Mucosa of descending colon (tissue), 3 donors: ENCODE results near the gene ZFP62. TPM values are rescaled to one million over a fixed set of nuclear protein-coding genes. Genes with fewer than 3 reads are reported as not detected.
"Not testable (repeated sequence)": the region's sequence is repeated elsewhere in the genome, so short reads cannot be mapped to it uniquely, and the experiment has no call there.

Source experiments
- ATAC-seq: fragments of 200-7000 bp; cut with Tn5 transposase; one replicate; pipeline ENCODE4 v1.9.1; 2020; ENCODE audit warnings: mild to moderate bottlenecking, moderate library complexity
- DNase-seq, 3 donors: peaks; one replicate each; pipeline ENCODE4 v3.0.0-alpha.2; 2020
- H3K36me3 ChIP-seq: fragments of 200-600 bp; one replicate; pipeline ENCODE4 v1.8.0; 2021; ENCODE audit warnings: low read depth, mild to moderate bottlenecking
- H3K4me1 ChIP-seq: fragments of 200-600 bp; one replicate; pipeline ENCODE4 v1.8.0; 2021; ENCODE audit warnings: low read depth, mild to moderate bottlenecking
- H3K4me3 ChIP-seq: fragments of 200-600 bp; one replicate; pipeline ENCODE4 v1.8.0; 2021; ENCODE audit warnings: mild to moderate bottlenecking
- H3K9me3 ChIP-seq: fragments of 200-600 bp; one replicate; pipeline ENCODE4 v1.8.0; 2021; ENCODE audit warnings: mild to moderate bottlenecking
- CTCF ChIP-seq: fragments of 200-600 bp; IDR thresholded peaks from one replicate; pipeline ENCODE4 v1.8.0; 2022; ENCODE audit warnings: antibody characterized with exemption, mild to moderate bottlenecking
- intact Hi-C, 2 donors: fragments of 100-400 bp; cut with DNase I in 1 of 2; cut with micrococcal nuclease in 1 of 2; formaldehyde crosslinking; loops; one replicate each; pipeline versions ENCODE4 v1.11.0 to v1.11.1; 2022; cut with DNase I, micrococcal nuclease
- total RNA-seq, 3 donors: library from RNA; stranded (reverse); fragmentation: NEBNext Ultra II Directional in 2 of 3; extraction: Animal tissue kit (Norgen Biotek cat#: 25700) in 2 of 3; gene quantifications; one replicate each; pipeline versions ENCODE4 v1.2.1 to v1.2.4, GENCODE V29; 2021 to 2023
- donor health status: DM: no; HTN: no; CAD: no; lungs with moderate emphysema.
- donor health status: DM: no; HTN: no; CAD: no.
- donor health status: DM: no; HTN: yes; CAD: no.

Gene ZFP62
- total RNA-seq, 3 donors from 2014 or later = 37.3 to 41.5 (median 40.2) TPM

- no peak for TF ChIP-seq CTCF
- DNase-seq = no peak
- Histone ChIP-seq H3K4me1 (peaks cover 3% of the 10 kb centered on the region), H3K36me3 (no peaks in the 10 kb centered on the region), H3K4me3 (no peak overlapping the region), H3K9me3 (no peaks in the 10 kb centered on the region)
- ATAC-seq = no peak
- intact Hi-C loops = no loop called here
Observed at GRCh38 chr5:180908400-180908799, 47.3 kb upstream of the ZFP62 start.

DNA sequence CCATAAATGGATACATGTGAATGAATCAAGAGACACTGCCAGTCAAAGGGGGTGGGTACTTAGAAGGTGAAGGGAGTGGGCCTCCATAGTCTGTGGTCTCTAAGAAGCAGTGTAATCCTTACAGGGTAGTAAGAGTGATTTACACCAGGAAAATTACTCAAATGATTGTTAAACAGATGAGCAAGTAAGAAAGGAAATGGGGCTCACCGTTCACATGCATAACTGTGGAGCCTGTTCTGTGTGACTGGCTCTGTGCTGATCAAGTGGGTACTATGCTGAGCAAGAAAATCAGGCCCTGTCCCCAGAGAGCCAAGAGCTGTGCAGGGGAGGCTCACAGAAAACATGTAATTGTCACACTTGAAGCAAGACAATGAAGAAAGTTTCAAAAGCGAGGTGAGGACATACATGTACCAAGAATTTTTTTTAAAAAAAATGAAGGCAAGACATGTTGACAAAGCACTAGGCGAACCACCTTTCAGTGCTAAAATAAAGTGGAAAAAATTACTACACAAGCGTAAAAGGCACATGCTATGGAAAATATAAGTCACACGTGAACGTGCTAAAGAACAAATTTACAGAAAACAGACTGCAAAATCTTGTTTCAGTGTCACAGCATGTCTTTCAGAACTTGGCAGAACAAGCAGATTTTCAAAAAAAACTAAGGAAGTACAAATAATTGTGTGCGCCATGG is 40.4 kb upstream of the ZFP62 start:
- H3K4me1 ChIP-seq = no peaks in the 10 kb centered on the region
- H3K9me3 ChIP-seq = no peaks in the 10 kb centered on the region
- no peak overlapping the region for H3K4me3 ChIP-seq
- TF ChIP-seq CTCF = no peak
- ATAC-seq (no peak), DNase-seq (no peak)
- intact Hi-C loops = no loop called here
- no peaks in the 10 kb centered on the region for H3K36me3 ChIP-seq

DNA sequence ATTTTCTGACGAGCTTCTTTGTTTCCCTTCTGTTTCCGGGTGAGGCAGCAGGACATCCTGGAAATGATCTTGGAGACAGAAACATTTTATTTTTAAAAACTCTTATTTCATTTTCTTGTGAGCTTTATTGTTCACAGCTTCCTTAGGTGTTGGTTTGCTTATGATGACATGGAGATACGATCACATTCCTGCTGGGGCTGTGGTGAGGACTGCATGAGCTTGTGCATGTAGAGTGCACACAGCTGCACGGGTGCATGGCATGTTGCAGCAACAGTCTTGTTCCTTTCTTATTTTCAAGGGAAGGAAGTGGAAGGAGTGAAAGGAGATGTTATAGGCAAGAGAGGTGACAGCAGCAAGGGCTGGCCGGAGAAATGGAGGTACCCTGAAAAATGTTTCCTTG is 39.1 kb upstream of the ZFP62 start:
- no peaks in the 10 kb centered on the region for H3K9me3 ChIP-seq
- H3K36me3 ChIP-seq = no peaks in the 10 kb centered on the region
- intact Hi-C loops = no loop called here
- H3K4me3 ChIP-seq = no peak overlapping the region
- ATAC-seq = no peak
- H3K4me1 ChIP-seq = no peaks in the 10 kb centered on the region
- no peak for DNase-seq
- no peak for TF ChIP-seq CTCF

GRCh38 chr5:180898621-180899246 is 37.7 kb upstream of the ZFP62 start, which contains the start of gene BTNL8:
Gene BTNL8 (plus strand): TSS chr5:180899159. CDS start chr5:180899311, 152 bp downstream.
- intact Hi-C loops = no loop called here
- Histone ChIP-seq H3K9me3 (no peaks in the 10 kb centered on the region), H3K4me3 (no peak within 1 kb of the TSS), H3K4me1 (no peaks in the 10 kb centered on the region), H3K36me3 (no peaks in the 10 kb centered on the region)
- ATAC-seq = peak; percentile 99
- TF ChIP-seq CTCF = no peak
- DNase-seq = peak; percentile 50 to 81 (median 67)

DNA sequence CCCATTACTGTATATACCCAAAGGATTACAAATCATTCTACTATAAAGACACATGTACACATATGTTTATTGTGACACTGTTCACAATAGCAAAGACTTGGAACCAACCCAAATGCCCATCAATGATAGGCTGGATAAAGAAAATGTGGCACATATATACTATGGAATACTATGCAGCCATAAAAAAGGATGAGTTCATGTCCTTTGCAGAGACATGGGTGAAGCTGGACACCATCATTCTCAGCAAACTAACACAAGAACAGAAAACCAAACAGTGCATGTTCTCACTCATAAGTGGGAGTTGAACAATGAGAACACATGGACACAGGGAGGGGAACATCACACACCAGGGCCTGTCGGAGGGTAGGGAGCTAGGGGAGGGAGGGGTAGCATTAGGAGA is 34.3 kb upstream of the ZFP62 start:
- H3K4me1 ChIP-seq, H3K36me3 ChIP-seq, intact Hi-C loops, DNase-seq, ATAC-seq, H3K4me3 ChIP-seq, H3K9me3 ChIP-seq: not testable (repeated sequence)

- TF ChIP-seq CTCF = no peak
- DNase-seq (no peak), ATAC-seq (peak; percentile 27)
- Histone ChIP-seq H3K4me1 (peaks cover 7% of the 10 kb centered on the region), H3K4me3 (no peak overlapping the region), H3K9me3 (no peaks in the 10 kb centered on the region), H3K36me3 (no peaks in the 10 kb centered on the region)
- intact Hi-C loops = no loop called here
Observed at GRCh38 chr5:180889381-180889780, 28.3 kb upstream of the ZFP62 start.

DNA sequence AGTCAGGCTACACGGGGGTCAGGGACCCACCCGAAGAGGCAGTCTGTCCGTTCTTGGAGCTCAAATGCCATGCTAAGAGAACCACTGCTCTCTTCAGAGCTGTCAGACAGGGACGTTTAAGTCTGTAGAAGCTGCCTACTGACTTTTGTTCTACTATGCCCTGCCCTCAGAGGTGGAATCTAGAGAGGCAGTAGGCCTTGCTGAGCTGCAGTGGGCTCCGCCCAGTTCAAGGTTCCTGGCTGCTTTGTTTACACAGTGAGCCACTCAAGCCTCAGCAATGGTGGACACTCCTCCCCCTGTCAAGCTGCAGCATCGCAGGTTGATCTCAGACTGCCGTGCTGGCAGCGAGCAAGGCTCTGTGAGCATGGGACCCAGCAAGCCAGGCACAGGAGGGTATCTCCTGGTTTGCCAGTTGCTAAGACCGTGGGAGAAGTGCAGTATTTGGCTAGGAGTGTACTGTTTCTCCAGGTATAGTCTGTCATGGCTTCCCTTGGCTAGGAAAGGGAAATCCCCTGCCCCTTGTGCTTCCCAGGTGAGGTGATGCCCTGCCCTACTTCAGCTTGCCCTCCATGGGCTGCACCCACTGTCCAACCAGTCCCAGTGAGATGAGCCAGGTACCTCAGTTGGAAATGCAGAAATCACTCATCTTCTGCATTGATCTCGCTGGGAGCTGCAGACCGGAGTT is 24.9 kb upstream of the ZFP62 start:
- peak; percentile 100 for ATAC-seq
- H3K4me3 ChIP-seq, H3K36me3 ChIP-seq, H3K4me1 ChIP-seq, H3K9me3 ChIP-seq, intact Hi-C loops: not testable (repeated sequence)
- DNase-seq = peak; percentile 84 to 90 (median 88)
